Naive thymus-derived CD4-positive, alpha-beta T cell (primary cell): Measurements from ENCODE around the gene MARS2. TPM values are rescaled to one million over a fixed set of nuclear protein-coding genes. Genes with fewer than 3 reads are reported as not detected.
"Not testable (repeated sequence)": the region's sequence is repeated elsewhere in the genome, so short reads cannot be mapped to it uniquely, and the experiment has no call there.

Source experiments
- ATAC-seq: fragments of 150-1000 bp; cut with Tn5 transposase; 2 replicates; pipeline ENCODE4 v1.10.0; 2021; ENCODE audit warnings: mild to moderate bottlenecking, moderate library complexity
- CTCF ChIA-PET: fragments of 350-600 bp; sonication (Branson Sonifier 250); formaldehyde crosslinking; loops from one replicate; lab custom pipeline; 2021; ENCODE audit warnings: antibody characterized with exemption; lab: Charles Lee
- POLR2A ChIA-PET: fragments of 350-600 bp; sonication (Branson Sonifier 250); formaldehyde crosslinking; loops from one replicate; lab custom pipeline; 2021; ENCODE audit warnings: antibody characterized with exemption, inconsistent platforms; lab: Charles Lee
- DNase-seq, 9 donors: peaks; one replicate each; pipeline versions ENCODE4 v3.0.0 to v3.0.0-alpha.2; 2020 to 2022; ENCODE audit warnings: mixed read lengths in 1 of 9
- H3K27ac ChIP-seq: one replicate; pipeline ENCODE4 v1.7.0; 2013; ENCODE audit warnings: mild to moderate bottlenecking, low read depth, low read length, moderate library complexity
- H3K27me3 ChIP-seq, 2 donors: one replicate each; pipeline ENCODE4 v1.7.0; 2013; ENCODE audit warnings: low read length in 2 of 2, mild to moderate bottlenecking in 2 of 2, moderate library complexity in 2 of 2; ENCODE audit not compliant: control insufficient read depth in 2 of 2, insufficient read depth in 2 of 2
- H3K36me3 ChIP-seq, 3 experiments: 1 replicate in 2 of 3; 2 replicates in 1 of 3; pipeline ENCODE4 v1.7.0; 2013; ENCODE audit warnings: low read length in 3 of 3, mild to moderate bottlenecking in 3 of 3, moderate library complexity in 1 of 3; ENCODE audit not compliant: insufficient read depth in 3 of 3, control insufficient read depth in 2 of 3
- H3K4me1 ChIP-seq, 2 donors: one replicate each; pipeline ENCODE4 v1.7.0; 2013; ENCODE audit warnings: low read length in 2 of 2, mild to moderate bottlenecking in 2 of 2, moderate library complexity in 1 of 2; ENCODE audit not compliant: control insufficient read depth in 2 of 2, insufficient read depth in 2 of 2
- H3K4me3 ChIP-seq: 2 replicates; pipeline ENCODE4 v1.7.0; 2013; ENCODE audit warnings: mild to moderate bottlenecking, low read length
- H3K9me3 ChIP-seq, 3 experiments: 1 replicate in 2 of 3; 2 replicates in 1 of 3; pipeline ENCODE4 v1.7.0; 2013; ENCODE audit warnings: low read length in 3 of 3; ENCODE audit not compliant: control insufficient read depth in 2 of 3
- H3K27ac Mint-ChIP-seq, 9 donors: one replicate each; pipeline ENCODE4 v1.8.0; 2020 to 2022; ENCODE audit warnings: mixed read lengths in 9 of 9, mild to moderate bottlenecking in 8 of 9, moderate library complexity in 5 of 9, inconsistent platforms in 2 of 9
- H3K27me3 Mint-ChIP-seq, 5 donors: one replicate each; pipeline ENCODE4 v1.8.0; 2021 to 2022; ENCODE audit warnings: mixed read lengths in 5 of 5, mild to moderate bottlenecking in 1 of 5
- H3K36me3 Mint-ChIP-seq, 5 donors: one replicate each; pipeline ENCODE4 v1.8.0; 2020 to 2022; ENCODE audit warnings: mixed read lengths in 5 of 5, mild to moderate bottlenecking in 3 of 5, inconsistent platforms in 1 of 5
- H3K4me1 Mint-ChIP-seq, 7 donors: one replicate each; pipeline ENCODE4 v1.8.0; 2020 to 2022; ENCODE audit warnings: mixed read lengths in 7 of 7, mild to moderate bottlenecking in 3 of 7, inconsistent platforms in 1 of 7
- H3K4me3 Mint-ChIP-seq, 10 donors: one replicate each; pipeline ENCODE4 v1.8.0; 2020 to 2022; ENCODE audit warnings: mild to moderate bottlenecking in 10 of 10, mixed read lengths in 10 of 10, moderate library complexity in 6 of 10, inconsistent platforms in 2 of 10
- H3K9me3 Mint-ChIP-seq, 11 donors: one replicate each; pipeline ENCODE4 v1.8.0; 2020 to 2022; ENCODE audit warnings: mixed read lengths in 11 of 11, mild to moderate bottlenecking in 4 of 11, inconsistent platforms in 1 of 11, moderate library complexity in 1 of 11
- intact Hi-C, 2 donors: fragments of 100-400 bp; cut with micrococcal nuclease; formaldehyde crosslinking; loops; one replicate each; pipeline ENCODE4 v1.15.1; 2023
- polyA plus RNA-seq, 2 donors: library from polyadenylated mRNA; unstranded; fragments of 300-500 nt; fragmentation: Illumina TruSeq; gene quantifications; one replicate each; pipeline ENCODE4 v1.2.3, GENCODE V29; 2021
- total RNA-seq, 6 experiments: library from RNA in 5 of 6; stranded (reverse) in 5 of 6; gene quantifications; 1 replicate in 5 of 6; 2 replicates in 1 of 6; pipeline ENCODE4 v1.2.3 and lab custom pipeline; 2021 to 2026

The MARS2 gene
- total and polyA plus RNA-seq, 7 experiments from 2014 or later = 7.7 to 15.4 (median 10.0) TPM

- Mint-ChIP-seq H3K27me3 (peaks cover 9 to 33% (median 14%) of the 10 kb centered on the region in 5 donors), H3K4me3 (no peak overlapping the region), H3K36me3 (peaks cover 0 to 2% (median 0%) of the 10 kb centered on the region in 5 donors), H3K4me1 (no peaks in the 10 kb centered on the region), H3K9me3 (peaks cover 0 to 2% (median 0%) of the 10 kb centered on the region in 11 donors), H3K27ac (no peak overlapping the region)
- ATAC-seq (no peak), DNase-seq (no peak)
- Histone ChIP-seq H3K4me1 (no peaks in the 10 kb centered on the region), H3K9me3 (no peaks in the 10 kb centered on the region), H3K4me3 (no peak overlapping the region), H3K27ac (no peak overlapping the region), H3K27me3 (peaks cover 6% of the 10 kb centered on the region in 2 donors), H3K36me3 (no peaks in the 10 kb centered on the region)
- CTCF ChIA-PET = no interaction called here
- POLR2A ChIA-PET = no interaction called here
- intact Hi-C loops = no loop called here
Observed at GRCh38 chr2:197675711-197676188, 29.4 kb upstream of the MARS2 start.

- H3K36me3 Mint-ChIP-seq = peaks cover 0 to 2% (median 0%) of the 10 kb centered on the region in 5 donors
- H3K4me1 Mint-ChIP-seq = no peaks in the 10 kb centered on the region
- Histone ChIP-seq H3K27ac (no peak overlapping the region), H3K27me3 (peaks cover 6% of the 10 kb centered on the region in 2 donors), H3K36me3 (no peaks in the 10 kb centered on the region), H3K4me1 (no peaks in the 10 kb centered on the region), H3K9me3 (no peaks in the 10 kb centered on the region), H3K4me3 (no peak overlapping the region)
- peaks cover 0 to 2% (median 0%) of the 10 kb centered on the region in 11 donors for H3K9me3 Mint-ChIP-seq
- peaks cover 5 to 26% (median 12%) of the 10 kb centered on the region in 5 donors for H3K27me3 Mint-ChIP-seq
- ATAC-seq = no peak
- H3K27ac Mint-ChIP-seq = no peak overlapping the region
- DNase-seq = no peak
- H3K4me3 Mint-ChIP-seq = no peak overlapping the region
- intact Hi-C loops = no loop called here
- CTCF ChIA-PET = no interaction called here
- POLR2A ChIA-PET = no interaction called here
Observed at GRCh38 chr2:197677056-197677455, 28.1 kb upstream of the MARS2 start.

DNA sequence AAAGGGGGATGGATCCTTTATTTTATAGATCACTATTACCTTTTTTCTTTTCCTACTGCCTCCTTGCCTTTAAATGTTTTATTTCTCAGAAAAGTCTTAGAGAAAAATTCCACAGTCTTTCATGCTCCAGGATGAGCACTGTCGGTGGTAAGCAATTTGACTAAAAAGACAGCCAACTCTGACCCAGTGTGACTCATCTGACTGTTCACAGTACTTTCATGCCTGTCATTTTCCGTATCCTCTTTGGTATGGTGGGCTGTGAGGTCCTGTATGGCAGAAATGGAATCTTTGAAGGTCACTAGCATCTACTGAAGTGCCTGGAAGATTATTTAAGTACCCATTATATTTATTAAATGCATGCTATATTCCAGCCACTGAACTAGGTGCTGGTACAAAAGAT is 27.7 kb upstream of the MARS2 start:
- no peaks in the 10 kb centered on the region for H3K4me1 Mint-ChIP-seq
- H3K36me3 Mint-ChIP-seq = peaks cover 0 to 2% (median 0%) of the 10 kb centered on the region in 5 donors
- Histone ChIP-seq H3K9me3 (no peaks in the 10 kb centered on the region), H3K36me3 (no peaks in the 10 kb centered on the region), H3K4me3 (no peak overlapping the region), H3K27ac (no peak overlapping the region), H3K27me3 (peaks cover 6% of the 10 kb centered on the region in 2 donors), H3K4me1 (no peaks in the 10 kb centered on the region)
- H3K27me3 Mint-ChIP-seq = peaks cover 8 to 26% (median 12%) of the 10 kb centered on the region in 5 donors
- no peak overlapping the region for H3K27ac Mint-ChIP-seq
- no peak for DNase-seq
- H3K4me3 Mint-ChIP-seq = no peak overlapping the region
- intact Hi-C loops = no loop called here
- ATAC-seq = no peak
- H3K9me3 Mint-ChIP-seq = peaks cover 0 to 2% (median 0%) of the 10 kb centered on the region in 11 donors
- ChIA-PET CTCF (no interaction called here), POLR2A (no interaction called here)

GRCh38 chr2:197695206-197695605 is 10.0 kb upstream of the MARS2 start:
- H3K27ac ChIP-seq, H3K36me3 ChIP-seq, H3K4me3 Mint-ChIP-seq, H3K27me3 Mint-ChIP-seq, ATAC-seq, H3K27ac Mint-ChIP-seq, H3K4me1 ChIP-seq, H3K4me1 Mint-ChIP-seq, DNase-seq, H3K9me3 ChIP-seq, H3K27me3 ChIP-seq, CTCF ChIA-PET, H3K36me3 Mint-ChIP-seq, H3K4me3 ChIP-seq, intact Hi-C loops: not testable (repeated sequence)
- POLR2A ChIA-PET = interaction anchor here (1.4 kb wide), 1 partner anchor 10 kb away, joined by 3 read pairs; the partner anchor contains the start of gene MARS2
- H3K9me3 Mint-ChIP-seq = peaks cover 0 to 14% (median 5%) of the 10 kb centered on the region in 11 donors

- Mint-ChIP-seq H3K36me3 (peaks cover 0 to 11% (median 1%) of the 10 kb centered on the region in 5 donors), H3K4me1 (peaks cover 0 to 12% (median 0%) of the 10 kb centered on the region in 7 donors), H3K9me3 (peaks cover 0 to 14% (median 6%) of the 10 kb centered on the region in 11 donors), H3K27me3 (peaks cover 0 to 14% (median 8%) of the 10 kb centered on the region in 5 donors)
- intact Hi-C loops, H3K4me3 ChIP-seq, H3K27me3 ChIP-seq, H3K4me3 Mint-ChIP-seq, H3K4me1 ChIP-seq, H3K27ac Mint-ChIP-seq, H3K36me3 ChIP-seq, H3K9me3 ChIP-seq, DNase-seq, POLR2A ChIA-PET, ATAC-seq, CTCF ChIA-PET, H3K27ac ChIP-seq: not testable (repeated sequence)
Observed at GRCh38 chr2:197695971-197696370, 9.2 kb upstream of the MARS2 start.

- H3K27ac Mint-ChIP-seq, CTCF ChIA-PET: not testable (repeated sequence)
- peaks cover 0 to 11% (median 2%) of the 10 kb centered on the region in 5 donors for H3K36me3 Mint-ChIP-seq
Observed at GRCh38 chr2:197696571-197696970, 8.6 kb upstream of the MARS2 start.

DNA sequence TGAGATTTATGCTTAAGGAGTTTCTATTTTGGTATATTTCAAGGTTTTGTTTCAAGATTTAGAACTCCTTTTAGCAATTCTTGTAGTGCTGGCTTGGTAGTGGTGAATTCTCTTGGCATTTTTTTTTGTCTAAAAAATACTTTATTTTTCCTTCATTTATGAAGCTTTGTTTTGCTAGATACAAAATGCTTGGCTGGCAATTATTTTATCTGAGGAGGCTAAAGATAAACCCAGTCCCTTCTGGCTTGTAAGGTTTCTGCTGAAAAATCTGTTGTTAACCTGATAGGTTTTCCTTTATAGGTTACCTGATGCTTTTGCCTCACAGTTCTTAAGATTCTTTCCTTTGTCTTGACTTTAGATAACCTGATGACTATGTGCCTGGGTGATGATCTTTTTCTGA is 5.4 kb upstream of the MARS2 start:
- peaks cover 3 to 16% (median 9%) of the 10 kb centered on the region in 7 donors for H3K4me1 Mint-ChIP-seq
- H3K9me3 Mint-ChIP-seq, ATAC-seq, H3K36me3 ChIP-seq, H3K4me3 ChIP-seq, H3K9me3 ChIP-seq, CTCF ChIA-PET, H3K36me3 Mint-ChIP-seq, H3K27ac ChIP-seq, DNase-seq, POLR2A ChIA-PET, H3K4me1 ChIP-seq, H3K4me3 Mint-ChIP-seq, H3K27ac Mint-ChIP-seq, H3K27me3 ChIP-seq: not testable (repeated sequence)
- H3K27me3 Mint-ChIP-seq = peaks cover 0 to 21% (median 9%) of the 10 kb centered on the region in 5 donors
- intact Hi-C loops = loop anchor here (10.0 kb wide), 3 partner anchors 165 to 1465 kb away; no protein-coding TSS in a partner anchor

More at GRCh38 chr2:197696571-197696970, 8.6 kb upstream of the MARS2 start:
- H3K4me1 ChIP-seq, DNase-seq, H3K36me3 ChIP-seq, H3K4me3 Mint-ChIP-seq, intact Hi-C loops, POLR2A ChIA-PET, ATAC-seq, H3K4me3 ChIP-seq, H3K27ac ChIP-seq, H3K27me3 ChIP-seq, H3K9me3 ChIP-seq: not testable (repeated sequence)
- Mint-ChIP-seq H3K9me3 (peaks cover 0 to 14% (median 6%) of the 10 kb centered on the region in 11 donors), H3K4me1 (peaks cover 0 to 14% (median 0%) of the 10 kb centered on the region in 7 donors), H3K27me3 (peaks cover 0 to 14% (median 9%) of the 10 kb centered on the region in 5 donors)
